Natural killer cell (primary cell): ENCODE data around the gene MSI2. TPM values are rescaled to one million over a fixed set of nuclear protein-coding genes. Genes with fewer than 3 reads are reported as not detected.
A peak's percentile ranks its signal among the peaks of the same experiment; 100 is the strongest.

ENCODE experiments used
- ATAC-seq, 3 donors: fragments of 150-1000 bp in 2 of 3; fragments of 200-7000 bp in 1 of 3; cut with Tn5 transposase; 1 replicate in 1 of 3; 2 replicates in 2 of 3; pipeline ENCODE4 v1.10.0; 2021; ENCODE audit warnings: mild to moderate bottlenecking in 2 of 3, moderate library complexity in 2 of 3
- DNase-seq, 2 donors: peaks; one replicate each; pipeline versions ENCODE4 v3.0.0 to v3.0.0-alpha.2; 2013 to 2021; ENCODE audit warnings: mixed read lengths in 1 of 2
- H3K27ac ChIP-seq: one replicate; pipeline ENCODE4 v1.5.1; 2013; ENCODE audit warnings: mild to moderate bottlenecking, low read length
- H3K27me3 ChIP-seq: one replicate; pipeline ENCODE4 v1.6.1; 2013; ENCODE audit warnings: low read length; ENCODE audit not compliant: control insufficient read depth, insufficient read depth
- H3K36me3 ChIP-seq: one replicate; pipeline ENCODE4 v1.6.1; 2013; ENCODE audit warnings: low read length; ENCODE audit not compliant: control insufficient read depth, insufficient read depth
- H3K4me1 ChIP-seq: one replicate; pipeline ENCODE4 v1.6.1; 2013; ENCODE audit warnings: low read length; ENCODE audit not compliant: control insufficient read depth, insufficient read depth
- H3K4me3 ChIP-seq: one replicate; pipeline ENCODE4 v1.5.1; 2013; ENCODE audit warnings: low read length
- H3K9me3 ChIP-seq: one replicate; pipeline ENCODE4 v1.6.1; 2013; ENCODE audit warnings: low read length; ENCODE audit not compliant: control insufficient read depth, insufficient read depth
- H3K27ac Mint-ChIP-seq, 2 donors: one replicate each; pipeline ENCODE4 v1.8.0; 2022; ENCODE audit warnings: mild to moderate bottlenecking in 2 of 2, mixed read lengths in 2 of 2, moderate library complexity in 1 of 2
- H3K27me3 Mint-ChIP-seq, 2 donors: one replicate each; pipeline ENCODE4 v1.8.0; 2022; ENCODE audit warnings: low read depth in 2 of 2, mixed read lengths in 2 of 2
- H3K36me3 Mint-ChIP-seq: one replicate; pipeline ENCODE4 v1.8.0; 2022; ENCODE audit warnings: mixed read lengths
- H3K4me1 Mint-ChIP-seq, 2 donors: one replicate each; pipeline ENCODE4 v1.8.0; 2022; ENCODE audit warnings: mixed read lengths in 2 of 2
- H3K4me3 Mint-ChIP-seq: one replicate; pipeline ENCODE4 v1.8.0; 2022; ENCODE audit warnings: mild to moderate bottlenecking, moderate library complexity, mixed read lengths
- H3K9me3 Mint-ChIP-seq, 2 donors: one replicate each; pipeline ENCODE4 v1.8.0; 2022; ENCODE audit warnings: mixed read lengths in 2 of 2
- CTCF ChIP-seq: fragments of 200-600 bp; IDR thresholded peaks from one replicate; pipeline ENCODE4 v1.8.0; 2022; ENCODE audit warnings: antibody characterized with exemption
- WGBS: methylation state at CpG from one replicate; pipeline ENCODE4 v1.1.7; 2013; ENCODE audit warnings: missing lambda C conversion rate; ENCODE audit not compliant: insufficient coverage; 5-methylcytosine and 5-hydroxymethylcytosine counted together
- intact Hi-C: fragments of 100-400 bp; cut with micrococcal nuclease; formaldehyde crosslinking; loops from one replicate; pipeline ENCODE4 v1.14.2; 2022
- total RNA-seq, 4 donors: library from RNA; stranded (reverse); fragments of 120-200 nt in 1 of 4; gene quantifications; one replicate each; pipeline versions ENCODE4 v1.2.3 to v1.2.4, GENCODE V29; 2013 to 2022

MSI2 gene
- total RNA-seq, 3 donors from 2014 or later (not counting 1 experiment from before 2014, with no cell fraction given): 95.5 to 145 (median 96.8) TPM

DNA sequence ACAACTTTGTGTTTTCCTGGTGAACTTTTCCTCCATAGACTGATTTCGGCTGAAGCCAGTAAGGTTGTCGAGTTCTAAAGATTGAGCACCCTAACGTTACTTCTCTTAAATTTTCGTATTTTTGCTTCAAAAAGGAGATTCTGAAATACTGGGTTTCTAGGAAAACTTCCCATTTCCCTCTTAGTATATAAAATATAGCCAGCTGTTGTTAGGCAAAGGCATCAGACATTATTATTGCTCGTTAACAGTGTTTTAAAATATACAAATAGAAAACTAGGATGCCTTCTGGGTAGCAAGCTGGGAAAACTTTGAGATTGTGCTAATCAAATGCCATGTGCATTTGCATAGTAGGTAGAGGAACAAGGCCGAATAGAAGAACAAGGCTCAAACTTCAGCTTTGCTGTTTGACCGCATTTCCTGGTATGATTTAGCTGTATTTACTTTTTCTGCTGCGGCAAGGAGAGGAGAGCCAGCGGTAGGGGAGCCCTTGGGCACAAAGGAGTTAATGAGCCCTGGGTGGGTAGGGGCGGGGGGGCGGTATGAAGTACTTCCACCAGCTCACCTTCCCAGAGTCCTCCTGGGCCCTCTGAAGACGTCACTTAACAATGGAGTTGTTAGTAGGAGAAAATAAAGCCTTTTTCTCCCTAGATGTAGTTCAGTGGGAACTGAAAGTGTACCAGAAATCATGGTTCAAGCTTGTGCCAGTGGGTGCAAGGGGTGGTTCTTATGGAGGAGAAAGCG is 151.9 kb downstream of the MSI2 start:
- H3K27ac ChIP-seq: no peak overlapping the region
- no peak overlapping the region for H3K27ac Mint-ChIP-seq
- H3K36me3 ChIP-seq: peaks cover 3% of the 10 kb centered on the region
- no peak for TF ChIP-seq CTCF
- H3K4me1 Mint-ChIP-seq: peaks cover 14 to 35% of the 10 kb centered on the region in 2 donors
- 41% methylated on average over 9 of the region's 13 CpGs for WGBS
- no peaks in the 10 kb centered on the region for H3K27me3 ChIP-seq
- no peaks in the 10 kb centered on the region for H3K27me3 Mint-ChIP-seq
- H3K36me3 Mint-ChIP-seq: no peaks in the 10 kb centered on the region
- peaks cover 4% of the 10 kb centered on the region for H3K4me1 ChIP-seq
- DNase-seq (peak in 1 of 2 donors; percentile 42), ATAC-seq (peak in 2 of 3 donors; percentile 24 to 33)
- H3K4me3 ChIP-seq: no peak overlapping the region
- peak overlapping the region; percentile 17 for H3K4me3 Mint-ChIP-seq
- no peaks in the 10 kb centered on the region for H3K9me3 Mint-ChIP-seq
- H3K9me3 ChIP-seq: no peaks in the 10 kb centered on the region
- intact Hi-C loops: no loop called here

GRCh38 chr17:57410169-57410568 is 153.8 kb downstream of the MSI2 start:
- WGBS: 94% methylated on average over 5 of the region's 6 CpGs
- H3K27me3 Mint-ChIP-seq: no peaks in the 10 kb centered on the region
- no peak overlapping the region for H3K27ac Mint-ChIP-seq

DNA sequence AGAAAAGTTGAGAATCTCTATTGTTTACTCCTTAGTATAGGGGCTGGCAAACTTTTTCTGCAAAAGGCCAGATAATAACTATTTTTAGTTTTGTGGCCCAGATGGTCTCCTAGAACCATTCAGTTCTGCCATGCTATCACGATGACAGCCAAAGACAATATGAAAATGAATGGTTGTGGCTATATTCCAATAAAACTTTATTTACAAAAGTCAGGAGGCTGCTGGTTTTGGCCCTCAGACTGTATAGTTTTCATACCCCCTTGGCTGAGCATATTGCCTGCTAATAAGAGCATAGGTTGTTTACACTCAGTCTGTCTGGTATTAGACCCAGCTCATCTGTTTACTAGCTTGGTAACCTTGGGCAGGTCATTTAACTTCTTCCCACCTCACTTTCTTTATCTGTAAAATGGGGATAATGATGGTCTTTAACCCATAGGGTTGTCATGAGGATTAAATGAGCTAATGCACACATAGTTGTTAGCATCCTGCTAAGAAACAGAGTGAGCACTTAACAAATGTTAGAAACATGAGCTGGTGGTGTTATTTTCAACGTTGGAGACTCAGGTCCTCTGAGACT is 156.3 kb downstream of the MSI2 start:
- no peak for TF ChIP-seq CTCF
- peaks cover 26 to 37% of the 10 kb centered on the region in 2 donors for H3K4me1 Mint-ChIP-seq
- no peaks in the 10 kb centered on the region for H3K9me3 Mint-ChIP-seq
- H3K4me3 ChIP-seq: no peak overlapping the region
- intact Hi-C loops: no loop called here
- no peak overlapping the region for H3K27ac ChIP-seq
- no peaks in the 10 kb centered on the region for H3K27me3 ChIP-seq
- H3K9me3 ChIP-seq: peaks cover 4% of the 10 kb centered on the region
- no peak for ATAC-seq
- H3K27ac Mint-ChIP-seq: no peak overlapping the region
- 64% methylated on average over 1 of the region's 2 CpGs for WGBS
- no peaks in the 10 kb centered on the region for H3K27me3 Mint-ChIP-seq
- no peaks in the 10 kb centered on the region for H3K36me3 ChIP-seq
- DNase-seq: no peak
- H3K36me3 Mint-ChIP-seq: no peaks in the 10 kb centered on the region
- H3K4me3 Mint-ChIP-seq: no peak overlapping the region
- H3K4me1 ChIP-seq: peaks cover 3% of the 10 kb centered on the region

More at GRCh38 chr17:57410169-57410568, 153.8 kb downstream of the MSI2 start:
- Histone ChIP-seq H3K4me3 (no peak overlapping the region), H3K27me3 (no peaks in the 10 kb centered on the region), H3K4me1 (peaks cover 4% of the 10 kb centered on the region), H3K27ac (no peak overlapping the region), H3K9me3 (no peaks in the 10 kb centered on the region), H3K36me3 (no peaks in the 10 kb centered on the region)
- H3K4me3 Mint-ChIP-seq: no peak overlapping the region
- no peak for TF ChIP-seq CTCF
- no peaks in the 10 kb centered on the region for H3K9me3 Mint-ChIP-seq
- DNase-seq (no peak), ATAC-seq (no peak)
- peaks cover 20 to 28% of the 10 kb centered on the region in 2 donors for H3K4me1 Mint-ChIP-seq
- H3K36me3 Mint-ChIP-seq: no peaks in the 10 kb centered on the region
- intact Hi-C loops: no loop called here
